ENCODE measurements around the gene DNMT3A. TPM values are rescaled to one million over a fixed set of nuclear protein-coding genes. Genes with fewer than 3 reads are reported as not detected.
A peak's percentile ranks its signal among the peaks of the same experiment; 100 is the strongest.

Gene DNMT3A
- total and polyA plus RNA-seq, 2 experiments from 2014 or later: 47.2 to 80.4 TPM

- H3K79me2 ChIP-seq (replicated peaks; ENCODE audit: insufficient read depth): peaks cover 11% of the 10 kb centered on the region
- Mint-ChIP-seq H3K9me3 (no peaks in the 10 kb centered on the region; the same call in 2 of the 3 replicates), H3K27me3 (ENCODE audit: insufficient read depth, low read depth, poor library complexity) (peaks cover 10% of the 10 kb centered on the region), H3K36me3 (ENCODE audit: low read depth) (peaks cover 100% of the 10 kb centered on the region), H3K4me3 (no peak overlapping the region), H3K27ac (no peak overlapping the region), H3K4me1 (no peaks in the 10 kb centered on the region; the same call in 2 of the 3 replicates)
- no peak overlapping the region for H2AFZ ChIP-seq
- no peak for DNase-seq (ENCODE audit: low spot score)
- H3K27ac ChIP-seq (ENCODE audit: low read depth): no peak overlapping the region; the same call in 1 of the 2 replicates
- no peak for TF ChIP-seq STAT1 (IDR thresholded peaks at IDR 0.05; ENCODE audit: unreplicated experiment)
- TF ChIP-seq ZNF331 (CRISPR knock-in tag; IDR thresholded peaks at IDR 0.05; ENCODE audit: low read depth): no peak
- no peak for TF ChIP-seq ETS1 (IDR thresholded peaks at IDR 0.05)
- no peak for TF ChIP-seq POLR2AphosphoS5 (IDR thresholded peaks at IDR 0.05; ENCODE audit: low read depth)
- TF ChIP-seq NANOG (IDR thresholded peaks at IDR 0.05; ENCODE audit: borderline replicate concordance): no peak
- TF ChIP-seq CREB1 (CRISPR knock-in tag; IDR thresholded peaks at IDR 0.05; ENCODE audit: low read depth): no peak
- no peak overlapping the region for H3K4me3 ChIP-seq
- no peaks in the 10 kb centered on the region for H3K9me2 ChIP-seq (ENCODE audit: insufficient read depth)
- H3F3A ChIP-seq (replicated peaks; ENCODE audit: low read depth): peaks cover 16% of the 10 kb centered on the region; the same call in 1 of the 2 replicates
- no peak overlapping the region for H3K4me2 ChIP-seq
- H3K27me3 ChIP-seq (ENCODE audit: insufficient read depth): no peaks in the 10 kb centered on the region
- ATAC-seq: no peak
- peaks cover 81% of the 10 kb centered on the region for H3K36me3 ChIP-seq (ENCODE audit: insufficient read depth)
- no peaks in the 10 kb centered on the region for H3K4me1 ChIP-seq (ENCODE audit: insufficient read depth)
- peaks cover 31% of the 10 kb centered on the region for H4K20me1 ChIP-seq (replicated peaks; ENCODE audit: insufficient read depth)
These were observed 104.0 kb downstream of the DNMT3A start for GRCh38 chr2:25237764-25238163.

GRCh38 chr2:25236736-25237135 lies 105.0 kb downstream of the DNMT3A start:
- Histone ChIP-seq H3K36me3 (ENCODE audit: insufficient read depth) (peaks cover 76% of the 10 kb centered on the region), H3K4me2 (no peak overlapping the region), H3K4me3 (no peak overlapping the region), H3K79me2 (replicated peaks; ENCODE audit: insufficient read depth) (peaks cover 11% of the 10 kb centered on the region; the same call in 1 of the 2 replicates), H3K4me1 (ENCODE audit: insufficient read depth) (no peaks in the 10 kb centered on the region), H3K9me2 (ENCODE audit: insufficient read depth) (no peaks in the 10 kb centered on the region), H3K27ac (ENCODE audit: low read depth) (no peak overlapping the region; the same call in 1 of the 2 replicates), H3K27me3 (ENCODE audit: insufficient read depth) (no peaks in the 10 kb centered on the region), H3F3A (replicated peaks; ENCODE audit: low read depth) (peaks cover 24% of the 10 kb centered on the region; the same call in 1 of the 2 replicates), H2AFZ (no peak overlapping the region), H4K20me1 (replicated peaks; ENCODE audit: insufficient read depth) (peaks cover 33% of the 10 kb centered on the region)
- peaks cover 100% of the 10 kb centered on the region for H3K36me3 Mint-ChIP-seq (ENCODE audit: low read depth)
- DNase-seq (ENCODE audit: low spot score) (no peak), ATAC-seq (no peak)
- no peak overlapping the region for H3K4me3 Mint-ChIP-seq
- peaks cover 4% of the 10 kb centered on the region; the same call in 2 of the 3 replicates for H3K4me1 Mint-ChIP-seq
- no peak overlapping the region for H3K27ac Mint-ChIP-seq
- H3K9me3 Mint-ChIP-seq: no peaks in the 10 kb centered on the region; the same call in 2 of the 3 replicates
- TF ChIP-seq ZNF114 (CRISPR knock-in tag; IDR thresholded peaks at IDR 0.05) (no peak), STAT1 (IDR thresholded peaks at IDR 0.05; ENCODE audit: unreplicated experiment) (no peak)
- peaks cover 13% of the 10 kb centered on the region for H3K27me3 Mint-ChIP-seq (ENCODE audit: insufficient read depth, low read depth, poor library complexity)

- Histone ChIP-seq H3K27me3 (ENCODE audit: insufficient read depth) (no peaks in the 10 kb centered on the region), H4K20me1 (replicated peaks; ENCODE audit: insufficient read depth) (peaks cover 34% of the 10 kb centered on the region), H2AFZ (no peak overlapping the region), H3K4me3 (no peak overlapping the region), H3K79me2 (replicated peaks; ENCODE audit: insufficient read depth) (peaks cover 11% of the 10 kb centered on the region; the same call in 1 of the 2 replicates), H3K4me2 (no peak overlapping the region), H3K36me3 (ENCODE audit: insufficient read depth) (peaks cover 58% of the 10 kb centered on the region), H3K4me1 (ENCODE audit: insufficient read depth) (peaks cover 2% of the 10 kb centered on the region; the same call in 1 of the 2 replicates), H3K27ac (ENCODE audit: low read depth) (0 out of 2 replicates have a peak overlapping the region, but pooled peaks have one; percentile 66), H3F3A (replicated peaks; ENCODE audit: low read depth) (peaks cover 28% of the 10 kb centered on the region; the same call in 1 of the 2 replicates), H3K9me2 (ENCODE audit: insufficient read depth) (no peaks in the 10 kb centered on the region)
- no peak for DNase-seq (ENCODE audit: low spot score)
- H3K9me3 Mint-ChIP-seq: no peaks in the 10 kb centered on the region
- ATAC-seq: no peak
- H3K27me3 Mint-ChIP-seq (ENCODE audit: insufficient read depth, low read depth, poor library complexity): peaks cover 16% of the 10 kb centered on the region
- no peak for TF ChIP-seq JUNB (IDR thresholded peaks at IDR 0.05; ENCODE audit: unreplicated experiment)
- peaks cover 16% of the 10 kb centered on the region for H3K4me1 Mint-ChIP-seq
- H3K27ac Mint-ChIP-seq: no peak overlapping the region
- H3K4me3 Mint-ChIP-seq: no peak overlapping the region
- H3K36me3 Mint-ChIP-seq (ENCODE audit: low read depth): peaks cover 84% of the 10 kb centered on the region
These were observed 107.0 kb downstream of the DNMT3A start for GRCh38 chr2:25234738-25235137.

Measured in GM23338 (cell line).